CD4-positive, alpha-beta T cell (primary cell): ENCODE results near the gene PPCDC. TPM values are rescaled to one million over a fixed set of nuclear protein-coding genes. Genes with fewer than 3 reads are reported as not detected.

ENCODE experiments used
- ATAC-seq: fragments of 200-7000 bp; cut with Tn5 transposase; one replicate; pipeline ENCODE4 v1.10.0; 2022; ENCODE audit warnings: mild to moderate bottlenecking; ENCODE audit not compliant: poor library complexity
- CTCF ChIA-PET: fragments of 350-600 bp; sonication (Branson Sonifier 250); formaldehyde crosslinking; loops from one replicate; lab custom pipeline; 2021; ENCODE audit warnings: antibody characterized with exemption, inconsistent platforms; lab: Charles Lee
- POLR2A ChIA-PET: fragments of 350-600 bp; sonication (Branson Sonifier 250); formaldehyde crosslinking; loops from one replicate; lab custom pipeline; 2021; ENCODE audit warnings: antibody characterized with exemption, inconsistent platforms; lab: Charles Lee
- DNase-seq, 14 experiments: peaks; one replicate each; pipeline ENCODE4 v3.0.0-alpha.2; 2013 to 2020; ENCODE audit warnings: mixed read lengths in 2 of 14
- H3K27ac ChIP-seq, 2 donors: one replicate each; pipeline versions ENCODE4 v1.5.1 to v1.7.0; 2013; ENCODE audit warnings: low read length in 2 of 2, low read depth in 1 of 2, mild to moderate bottlenecking in 1 of 2
- H3K27me3 ChIP-seq, 2 experiments: 1 replicate in 1 of 2; 2 replicates in 1 of 2; pipeline versions ENCODE4 v1.6.1 to v1.7.0; 2013; ENCODE audit warnings: low read length in 2 of 2, control low read depth in 1 of 2, mild to moderate bottlenecking in 1 of 2, moderate library complexity in 1 of 2; ENCODE audit not compliant: insufficient read depth in 2 of 2, control insufficient read depth in 1 of 2
- H3K36me3 ChIP-seq: one replicate; pipeline ENCODE4 v1.6.1; 2013; ENCODE audit warnings: low read length, control low read depth; ENCODE audit not compliant: insufficient read depth
- H3K4me1 ChIP-seq: one replicate; pipeline ENCODE4 v1.6.1; 2013; ENCODE audit warnings: low read length, control low read depth; ENCODE audit not compliant: insufficient read depth
- H3K4me3 ChIP-seq: one replicate; pipeline ENCODE4 v1.5.1; 2013; ENCODE audit warnings: mild to moderate bottlenecking, low read length, moderate library complexity
- H3K9me3 ChIP-seq, 2 experiments: 1 replicate in 1 of 2; 2 replicates in 1 of 2; pipeline versions ENCODE4 v1.6.1 to v1.7.0; 2013; ENCODE audit warnings: low read length in 2 of 2, mild to moderate bottlenecking in 2 of 2, control low read depth in 1 of 2, moderate library complexity in 1 of 2; ENCODE audit not compliant: control insufficient read depth in 1 of 2, insufficient read depth in 1 of 2
- H3K27ac Mint-ChIP-seq: one replicate; pipeline ENCODE4 v1.8.0; 2020; ENCODE audit warnings: mixed read lengths
- H3K27me3 Mint-ChIP-seq: one replicate; pipeline ENCODE4 v1.8.0; 2021; ENCODE audit warnings: mixed read lengths
- H3K36me3 Mint-ChIP-seq: one replicate; pipeline ENCODE4 v1.8.0; 2021; ENCODE audit warnings: low read depth, mixed read lengths
- H3K4me1 Mint-ChIP-seq: one replicate; pipeline ENCODE4 v1.8.0; 2021; ENCODE audit warnings: low read depth, mixed read lengths
- H3K4me3 Mint-ChIP-seq: one replicate; pipeline ENCODE4 v1.8.0; 2020; ENCODE audit warnings: mild to moderate bottlenecking, mixed read lengths
- H3K9me3 Mint-ChIP-seq: one replicate; pipeline ENCODE4 v1.8.0; 2020; ENCODE audit warnings: mixed read lengths
- CTCF ChIP-seq: fragments of 200-600 bp; IDR thresholded peaks from one replicate; pipeline ENCODE4 v1.8.0; 2022; ENCODE audit warnings: antibody characterized with exemption, mild to moderate bottlenecking
- intact Hi-C, 2 experiments: fragments of 100-400 bp; cut with DNase I in 1 of 2; cut with micrococcal nuclease in 1 of 2; formaldehyde crosslinking; loops; one replicate each; pipeline versions ENCODE4 v1.15.1 to v1.9.0; 2023 to 2025; cut with DNase I, micrococcal nuclease
- total RNA-seq, 174 experiments: library from RNA in 2 of 174; stranded (reverse) in 2 of 174; gene quantifications; one replicate each; pipeline ENCODE4 v1.2.3 and lab custom pipeline; 2021 to 2026

PPCDC gene
- total RNA-seq, 2 experiments from 2014 or later, result 5.5 to 5.8 TPM

GRCh38 chr15:75065467-75065850 is 42.1 kb downstream of the PPCDC start:
- no peaks in the 10 kb centered on the region for H3K27me3 ChIP-seq
- H3K36me3 Mint-ChIP-seq, result no peaks in the 10 kb centered on the region
- CTCF ChIA-PET, result interaction anchor here (0.5 kb wide), 1 partner anchor 12 kb away, joined by 3 read pairs; no protein-coding TSS in a partner anchor

GRCh38 chr15:75065851-75066509 is 42.6 kb downstream of the PPCDC start:
- ChIA-PET POLR2A (no interaction called here), CTCF (interaction anchor here (0.6 to 0.7 kb wide), 2 partner anchors 41 to 777 kb away, joined by 3 to 4 read pairs; no protein-coding TSS in a partner anchor)
- H3K4me1 Mint-ChIP-seq, result peaks cover 19% of the 10 kb centered on the region
- Histone ChIP-seq H3K9me3 (no peaks in the 10 kb centered on the region), H3K27ac (no peak overlapping the region), H3K4me1 (peaks cover 29% of the 10 kb centered on the region), H3K36me3 (no peaks in the 10 kb centered on the region), H3K4me3 (no peak overlapping the region), H3K27me3 (no peaks in the 10 kb centered on the region)
- no peak for ATAC-seq
- no peaks in the 10 kb centered on the region for H3K36me3 Mint-ChIP-seq
- DNase-seq, result no peak
- no peak overlapping the region for H3K27ac Mint-ChIP-seq
- H3K9me3 Mint-ChIP-seq, result peaks cover 2% of the 10 kb centered on the region
- no peaks in the 10 kb centered on the region for H3K27me3 Mint-ChIP-seq
- no peak for TF ChIP-seq CTCF
- intact Hi-C loops, result no loop called here
- H3K4me3 Mint-ChIP-seq, result no peak overlapping the region

More at GRCh38 chr15:75065467-75065850, 42.1 kb downstream of the PPCDC start:
- Histone ChIP-seq H3K9me3 (no peaks in the 10 kb centered on the region), H3K4me1 (peaks cover 29% of the 10 kb centered on the region), H3K36me3 (no peaks in the 10 kb centered on the region), H3K4me3 (no peak overlapping the region), H3K27ac (no peak overlapping the region)
- Mint-ChIP-seq H3K27ac (no peak overlapping the region), H3K4me3 (no peak overlapping the region), H3K4me1 (peaks cover 19% of the 10 kb centered on the region), H3K9me3 (peaks cover 2% of the 10 kb centered on the region), H3K27me3 (no peaks in the 10 kb centered on the region)
- ATAC-seq, result no peak
- DNase-seq, result no peak
- intact Hi-C loops, result no loop called here
- no peak for TF ChIP-seq CTCF
- POLR2A ChIA-PET, result no interaction called here

DNA sequence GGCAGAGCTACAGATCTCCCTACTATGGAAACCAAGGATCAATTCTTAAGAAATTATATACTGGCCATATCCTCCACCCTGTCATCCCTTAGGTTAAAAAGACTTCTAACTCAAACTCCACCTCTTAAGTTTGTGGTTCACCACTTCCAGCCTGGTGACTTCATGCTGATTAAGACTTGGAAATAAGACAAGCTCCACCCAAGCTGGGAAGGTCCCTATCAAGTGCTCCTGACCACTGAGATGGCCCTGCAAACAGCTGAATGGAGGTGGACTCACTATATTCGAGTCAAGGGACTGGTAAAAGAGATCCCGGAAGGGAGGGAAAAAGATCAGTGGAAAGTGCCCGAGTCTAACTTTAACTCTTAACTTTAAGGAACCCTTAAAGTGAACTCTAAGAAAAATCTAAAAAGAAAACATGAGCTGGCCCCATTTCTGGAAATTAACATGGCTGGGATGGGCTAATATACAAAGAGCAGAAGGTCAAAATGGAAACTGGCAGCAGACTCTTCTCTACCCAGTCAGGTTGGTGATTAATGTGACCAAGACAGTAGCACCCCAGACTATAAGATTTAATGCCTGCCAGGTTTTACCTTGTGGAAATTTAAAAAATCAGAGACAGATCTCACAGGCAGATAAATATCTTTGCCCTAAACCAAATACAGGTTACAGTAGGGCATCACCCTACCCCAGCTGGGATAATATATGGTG is 43.9 kb downstream of the PPCDC start:
- Histone ChIP-seq H3K4me1 (peaks cover 29% of the 10 kb centered on the region), H3K4me3 (no peak overlapping the region), H3K27ac (no peak overlapping the region), H3K27me3 (no peaks in the 10 kb centered on the region), H3K36me3 (no peaks in the 10 kb centered on the region), H3K9me3 (no peaks in the 10 kb centered on the region)
- ChIA-PET CTCF (no interaction called here), POLR2A (no interaction called here)
- DNase-seq (peak in 4 of 14 experiments; percentile 15 to 73 (median 65)), ATAC-seq (peak; percentile 21)
- Mint-ChIP-seq H3K36me3 (no peaks in the 10 kb centered on the region), H3K9me3 (peaks cover 2% of the 10 kb centered on the region), H3K27me3 (peaks cover 5% of the 10 kb centered on the region), H3K4me3 (no peak overlapping the region), H3K4me1 (peaks cover 19% of the 10 kb centered on the region), H3K27ac (peak overlapping the region; percentile 34)
- intact Hi-C loops, result no loop called here
- no peak for TF ChIP-seq CTCF
